SHP77 treated with DMSO at 0.1 percent for 48 hours (cell line): ENCODE data around the gene C19orf12.
A peak's percentile ranks its signal among the peaks of the same experiment; 100 is the strongest.

Source experiments
- DNase-seq: peaks from one replicate; lab custom pipeline; 2025; lab: John Stamatoyannopoulos, UW

The C19orf12 gene

DNA sequence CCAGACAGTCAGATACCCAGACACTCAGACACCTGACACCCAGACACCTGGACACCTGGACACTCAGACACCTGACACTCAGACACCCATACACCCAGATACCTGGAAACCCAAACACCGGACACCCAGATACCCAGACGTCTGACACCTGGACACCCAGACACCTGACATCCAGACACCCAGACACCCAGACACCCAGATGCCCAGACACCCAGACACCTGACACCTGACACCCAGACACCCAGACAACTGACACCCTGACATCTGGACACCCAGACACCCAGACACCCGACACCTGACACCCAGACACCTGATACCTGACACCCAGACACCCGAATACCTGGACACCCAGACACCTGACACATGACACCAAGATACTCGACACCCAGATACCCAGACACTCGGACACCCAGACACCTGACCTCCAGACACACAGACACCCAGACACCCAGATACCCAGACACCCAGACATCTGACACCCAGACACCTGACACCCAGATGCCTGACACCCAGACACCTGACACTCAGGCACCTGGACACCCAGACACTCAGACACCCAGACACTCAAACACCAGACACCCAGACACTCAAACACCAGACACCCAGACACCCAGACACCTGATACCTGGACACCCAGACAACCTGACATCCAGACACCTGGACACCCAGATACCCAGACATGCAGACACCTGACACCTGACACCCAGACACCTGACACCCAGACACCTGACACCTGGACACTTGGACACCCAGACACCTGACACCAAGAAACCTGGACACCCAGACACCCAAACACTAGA lies 19.1 kb downstream of the C19orf12 start:
- no peak for DNase-seq

DNA sequence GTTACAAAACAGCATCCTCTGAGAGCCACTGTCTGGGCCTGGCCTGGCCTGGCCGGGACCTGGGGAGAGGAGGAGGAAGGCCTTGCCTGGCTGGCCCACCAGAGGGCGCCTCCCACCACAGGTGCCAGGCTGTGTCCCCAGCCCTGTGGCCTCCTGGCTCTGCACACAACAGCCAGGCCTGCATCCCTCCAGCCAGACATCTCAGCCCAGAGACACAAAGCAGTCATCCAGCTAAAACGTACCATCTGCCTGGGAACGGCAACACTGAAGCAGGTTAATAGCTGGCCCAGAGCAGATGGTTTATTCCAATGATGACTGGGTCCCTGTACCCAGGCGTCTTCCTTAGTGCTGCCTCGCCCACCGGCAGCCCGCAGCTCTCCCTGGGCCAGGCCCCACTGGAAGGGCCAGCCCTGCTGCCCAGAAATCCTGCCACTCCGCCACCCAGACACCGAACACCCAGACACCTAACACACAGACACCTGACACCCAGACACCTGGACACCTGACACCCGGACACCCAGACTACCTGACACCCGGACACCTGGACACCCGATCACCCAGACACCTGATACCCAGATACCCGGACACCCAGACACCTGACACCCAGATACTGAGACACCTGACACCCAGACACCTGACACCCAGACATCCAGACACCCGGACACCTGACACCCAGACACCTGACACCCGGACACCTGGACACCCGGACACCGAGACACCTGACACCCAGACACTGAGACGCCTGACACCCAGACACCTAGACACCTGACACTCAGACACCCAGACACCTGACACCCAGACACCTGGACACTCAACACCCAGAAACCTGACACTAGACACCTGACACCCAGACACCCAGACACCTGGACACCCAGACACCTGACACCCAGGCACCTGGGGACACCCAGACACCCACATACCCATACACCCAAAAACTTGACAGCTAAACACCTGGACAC lies 20.1 kb downstream of the C19orf12 start:
- DNase-seq = peak; percentile 46

DNA sequence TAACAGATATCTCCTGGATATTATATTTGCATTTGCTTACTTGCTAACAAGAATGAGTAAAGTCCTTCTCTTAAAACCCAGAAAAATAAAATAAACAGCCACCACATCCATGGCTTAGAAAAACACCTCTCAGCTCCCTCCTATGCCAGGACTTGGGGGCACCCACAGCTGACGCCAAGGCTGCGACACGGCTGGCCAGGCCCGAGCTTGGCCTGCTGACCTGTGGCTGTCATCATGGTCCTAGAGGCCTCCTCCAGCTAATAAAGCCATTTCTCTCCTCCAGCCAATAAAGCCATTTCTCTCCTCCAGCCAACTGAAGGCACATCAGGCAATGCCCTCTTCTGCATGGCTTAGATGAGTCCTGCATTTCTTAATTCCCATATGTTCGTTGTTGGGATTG lies 20.9 kb downstream of the C19orf12 start:
- DNase-seq = no peak

DNA sequence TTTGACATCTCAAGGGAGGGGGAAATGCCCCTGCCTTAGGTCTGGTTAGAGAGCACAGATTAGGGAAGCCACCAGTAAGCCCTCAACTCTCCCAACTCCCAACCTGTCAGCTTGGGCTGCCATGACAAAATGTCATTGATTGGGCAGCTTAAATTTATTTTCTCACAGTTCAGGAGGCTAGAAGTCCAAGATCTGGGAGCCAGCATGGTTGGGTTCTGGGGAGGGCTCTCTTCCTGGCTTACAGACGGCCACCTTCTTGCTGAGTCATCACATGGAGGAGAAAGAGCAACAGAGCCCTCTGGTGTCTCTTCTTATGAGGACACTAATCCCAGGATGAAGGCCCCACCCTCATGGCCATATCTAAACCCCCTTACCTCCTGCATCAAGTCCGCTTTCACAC lies 24.2 kb downstream of the C19orf12 start:
- DNase-seq = no peak

DNA sequence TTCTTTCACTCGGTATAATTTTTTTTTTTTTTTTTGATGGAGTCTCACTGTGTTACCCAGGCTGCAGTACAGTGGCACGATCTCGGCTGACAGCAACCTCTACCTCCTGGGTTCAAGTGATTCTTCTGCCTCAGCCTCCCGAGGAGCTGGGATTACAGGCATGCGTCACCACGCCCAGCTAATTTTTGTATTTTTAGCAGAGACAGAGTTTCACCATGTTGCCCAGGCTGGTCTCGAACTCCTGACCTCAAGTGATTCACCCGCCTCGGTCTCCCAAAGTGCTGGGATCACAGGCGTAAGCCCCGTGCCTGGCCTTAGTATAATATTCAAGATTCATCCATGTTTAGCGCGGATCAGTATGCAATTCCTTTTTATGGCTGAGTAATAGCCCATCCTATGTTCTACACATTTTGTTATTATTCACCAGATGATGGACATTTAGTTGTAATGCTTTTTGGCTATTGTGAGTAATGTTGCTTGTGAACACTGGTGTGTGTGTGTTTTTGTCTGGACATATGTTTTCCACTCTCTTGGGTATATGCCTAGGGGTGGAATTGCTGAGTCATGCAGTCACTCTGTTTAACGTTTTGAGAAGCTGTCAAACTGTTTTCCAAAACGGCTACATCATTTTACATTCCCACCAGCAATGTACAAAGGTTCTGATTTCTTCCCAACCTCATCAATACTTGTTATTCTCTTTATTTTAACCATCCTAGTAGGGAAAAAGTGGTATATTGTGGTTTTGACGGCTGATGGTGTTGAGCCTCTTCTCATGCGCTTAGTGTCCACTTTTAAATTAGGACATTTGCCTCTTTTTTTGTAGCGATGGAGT lies 26.9 kb downstream of the C19orf12 start:
- no peak for DNase-seq

DNA sequence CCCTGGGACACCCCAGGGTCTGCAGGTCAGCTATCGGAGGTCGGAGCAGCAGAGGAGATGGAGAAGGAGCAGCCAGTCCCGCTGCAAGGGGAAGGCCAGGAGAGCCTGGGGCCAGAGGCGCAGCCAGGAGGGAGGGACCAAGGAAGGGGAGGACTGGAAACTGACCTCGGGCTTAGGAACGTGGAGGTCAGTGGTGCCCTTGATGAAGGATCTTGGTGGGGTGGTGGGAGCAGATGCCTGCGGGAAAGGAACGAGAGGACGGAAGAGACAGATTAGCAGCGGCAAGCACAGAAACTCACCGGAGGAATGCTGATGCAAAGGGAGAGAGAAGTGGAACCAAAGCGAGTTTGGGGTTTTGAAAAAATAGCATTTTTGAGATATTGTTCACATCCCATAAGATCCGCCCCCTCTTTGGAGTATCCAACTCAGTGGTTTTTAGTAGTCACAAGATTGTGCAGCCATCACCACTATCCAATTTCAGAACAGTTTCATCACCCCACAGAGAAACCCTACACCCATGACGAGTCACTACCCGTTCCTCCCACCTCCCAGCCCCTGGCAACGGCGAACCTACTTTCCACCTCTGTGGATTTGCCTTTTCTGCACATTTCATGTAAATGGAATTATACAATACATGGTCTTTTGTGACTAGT lies 27.7 kb downstream of the C19orf12 start:
- no peak for DNase-seq

DNA sequence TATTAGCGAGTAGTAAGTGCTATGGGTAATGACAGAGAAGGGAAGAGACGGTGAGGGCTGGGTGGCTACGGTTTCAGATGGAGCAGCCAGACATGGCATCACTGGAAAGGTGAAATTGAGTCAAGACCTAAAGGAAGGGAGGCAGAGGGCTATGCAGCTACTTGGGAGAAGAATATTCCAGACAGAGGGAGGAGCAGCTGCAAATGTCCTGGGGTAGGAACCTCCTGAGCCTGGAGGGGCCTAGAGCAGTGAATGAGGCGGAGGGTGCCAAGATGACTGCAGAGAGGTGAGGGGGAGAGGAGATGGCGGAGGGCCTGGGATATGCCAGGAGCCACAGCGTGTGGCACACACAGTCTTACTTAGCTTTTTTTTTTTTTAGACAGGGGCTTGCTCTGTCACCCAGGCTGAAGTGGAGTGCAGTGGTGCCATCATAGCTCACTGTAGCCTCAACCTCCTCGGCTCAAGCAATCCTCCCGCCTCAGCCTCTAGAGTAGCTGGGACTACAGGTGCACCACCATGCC lies 28.7 kb downstream of the C19orf12 start:
- no peak for DNase-seq

DNA sequence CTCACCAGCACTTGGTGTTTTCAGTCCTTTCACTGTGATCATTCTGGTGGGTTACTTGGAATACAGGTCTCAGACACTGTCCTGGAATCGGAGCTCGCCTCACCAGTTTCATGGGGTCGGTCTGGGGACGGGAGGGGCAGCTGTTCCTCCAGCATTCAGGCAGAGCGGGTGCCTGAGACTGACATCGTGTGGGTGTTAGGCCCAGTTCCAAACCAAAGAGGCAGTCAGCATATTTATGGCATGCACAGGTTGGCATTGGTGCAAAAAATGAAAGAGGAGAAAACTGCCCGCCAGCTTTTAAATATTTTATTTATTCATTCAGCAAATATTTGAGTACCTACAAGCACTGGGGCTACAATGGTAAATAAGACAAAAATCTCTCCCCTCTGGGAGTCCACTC lies 29.7 kb downstream of the C19orf12 start:
- no peak for DNase-seq

DNA sequence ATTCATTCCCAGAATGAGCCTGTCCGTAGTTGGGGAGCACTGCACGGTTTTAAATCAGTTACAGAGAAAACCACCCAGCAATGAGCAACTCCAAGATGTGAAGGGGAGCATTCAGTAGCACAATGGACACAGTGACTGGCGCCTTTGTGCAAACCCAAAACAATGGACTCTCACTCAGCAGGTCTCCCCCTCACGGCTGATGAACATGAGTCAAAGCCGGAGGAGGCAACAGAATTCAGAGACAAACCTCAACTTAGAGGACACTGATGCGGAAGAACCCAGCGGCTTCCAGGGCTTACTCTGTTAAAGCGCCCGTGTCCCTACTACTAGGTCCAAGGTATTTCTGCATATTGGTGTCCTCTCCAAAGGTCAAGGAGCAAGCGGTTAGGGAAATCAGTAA lies 32.1 kb downstream of the C19orf12 start:
- DNase-seq = no peak

DNA sequence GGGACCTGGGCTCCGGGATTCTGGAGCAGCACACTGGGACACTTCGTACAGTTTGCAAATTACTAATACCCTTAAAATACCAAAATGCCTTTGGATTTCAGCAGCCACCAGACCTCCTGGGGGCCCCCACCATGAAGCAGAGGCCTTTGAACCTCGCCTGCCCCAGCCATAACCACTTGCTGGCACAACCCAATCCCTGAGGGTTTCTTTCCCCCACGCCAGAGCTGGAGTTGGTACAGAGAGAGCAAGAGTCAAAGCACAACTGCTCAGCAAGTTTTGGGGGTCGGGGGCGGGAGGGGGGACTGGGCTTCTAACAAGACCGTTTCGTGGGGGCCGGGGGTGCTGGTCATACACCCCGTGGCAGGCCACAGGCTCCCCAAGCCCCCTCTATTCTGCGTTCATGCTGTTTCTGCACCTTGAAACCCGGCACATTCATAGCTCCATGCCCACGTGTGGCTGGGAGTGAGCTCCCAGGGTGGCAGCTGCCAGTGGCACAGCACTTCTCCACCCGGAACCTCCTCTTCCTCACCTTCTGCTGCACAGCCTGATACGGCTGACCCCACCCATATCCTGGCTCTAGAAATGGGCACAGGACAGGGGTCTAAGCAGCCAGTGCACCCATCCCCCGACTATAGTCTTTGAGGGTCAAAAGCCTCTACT lies 32.7 kb downstream of the C19orf12 start:
- no peak for DNase-seq

DNA sequence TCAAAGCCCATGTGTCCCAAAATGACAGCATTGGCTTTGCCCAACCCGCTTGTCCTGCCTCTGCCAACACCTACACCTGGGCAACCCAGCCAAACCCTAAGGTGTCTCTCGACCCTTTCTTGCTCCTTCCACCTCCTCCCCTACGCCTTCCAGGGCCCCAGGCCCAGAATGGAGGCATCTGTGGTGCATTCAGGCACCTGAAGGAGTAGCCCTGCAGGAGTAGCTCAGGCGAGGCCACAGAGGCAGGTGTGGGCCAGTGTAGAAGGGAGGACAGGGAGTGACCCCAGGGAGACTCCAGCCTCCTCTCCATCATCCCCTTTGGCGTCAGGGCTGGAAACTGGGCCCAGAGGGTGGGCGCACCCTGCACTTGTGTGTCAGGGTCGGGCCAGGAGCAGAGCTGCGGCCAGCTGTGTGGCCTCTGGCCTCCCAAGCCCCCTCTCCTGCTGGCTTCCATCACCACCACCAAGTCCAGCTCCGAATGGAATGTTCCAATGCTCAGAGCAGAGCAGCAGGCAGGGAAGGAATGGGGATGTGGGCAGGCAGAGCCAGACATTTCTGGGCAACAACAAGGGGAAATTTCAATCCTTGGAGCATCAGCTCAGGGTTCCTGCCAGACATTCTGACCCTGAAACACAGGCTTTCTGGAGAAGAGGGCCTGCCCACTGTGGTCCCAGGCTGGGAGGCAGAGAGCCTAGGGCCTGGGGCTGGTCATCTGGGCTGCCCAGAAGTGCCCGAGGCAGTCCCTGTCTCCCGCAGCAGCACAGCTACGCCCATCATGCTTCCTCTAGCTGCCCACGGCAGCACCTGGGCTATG lies 33.4 kb downstream of the C19orf12 start:
- no peak for DNase-seq

DNA sequence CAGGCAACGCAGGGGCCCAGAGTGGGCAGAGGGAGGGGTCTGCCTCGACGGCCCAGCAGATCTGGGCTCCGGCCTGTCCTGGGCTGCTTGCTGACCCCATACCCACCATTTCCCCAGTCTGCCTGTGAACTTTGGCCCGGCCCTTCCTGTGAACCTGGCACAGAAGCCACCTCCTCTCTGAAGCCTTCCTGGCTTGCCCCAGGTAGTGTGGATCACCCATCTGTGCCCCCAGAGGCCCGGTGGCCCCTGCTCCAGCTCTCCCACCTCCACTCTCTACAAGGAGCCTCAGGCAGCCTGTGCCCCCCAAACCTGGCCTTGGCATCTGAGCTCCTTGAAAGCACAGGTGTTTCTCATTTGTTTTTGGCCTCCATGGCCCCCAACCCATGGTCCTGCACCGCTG lies 34.1 kb downstream of the C19orf12 start:
- DNase-seq = no peak

DNA sequence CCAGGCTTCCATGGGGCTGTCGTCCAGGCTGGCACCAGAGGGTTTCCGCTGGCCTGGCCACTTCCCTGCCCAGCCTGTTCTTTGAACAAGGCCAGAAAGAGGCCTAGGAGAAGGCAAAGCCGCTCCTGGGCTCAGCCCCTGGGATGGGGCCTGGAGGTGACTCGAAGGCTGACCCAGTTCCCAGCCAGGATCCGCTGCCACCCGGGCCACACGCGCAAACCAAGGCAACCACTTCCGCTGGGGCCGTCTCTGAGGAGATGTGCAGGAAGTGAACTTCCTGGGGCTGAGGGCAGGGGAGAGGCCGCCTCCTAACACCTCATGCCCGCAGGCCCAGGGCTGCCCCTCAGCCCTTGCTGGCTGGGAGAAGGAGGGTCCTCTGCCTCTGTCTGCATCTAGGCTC lies 34.6 kb downstream of the C19orf12 start:
- no peak for DNase-seq

DNA sequence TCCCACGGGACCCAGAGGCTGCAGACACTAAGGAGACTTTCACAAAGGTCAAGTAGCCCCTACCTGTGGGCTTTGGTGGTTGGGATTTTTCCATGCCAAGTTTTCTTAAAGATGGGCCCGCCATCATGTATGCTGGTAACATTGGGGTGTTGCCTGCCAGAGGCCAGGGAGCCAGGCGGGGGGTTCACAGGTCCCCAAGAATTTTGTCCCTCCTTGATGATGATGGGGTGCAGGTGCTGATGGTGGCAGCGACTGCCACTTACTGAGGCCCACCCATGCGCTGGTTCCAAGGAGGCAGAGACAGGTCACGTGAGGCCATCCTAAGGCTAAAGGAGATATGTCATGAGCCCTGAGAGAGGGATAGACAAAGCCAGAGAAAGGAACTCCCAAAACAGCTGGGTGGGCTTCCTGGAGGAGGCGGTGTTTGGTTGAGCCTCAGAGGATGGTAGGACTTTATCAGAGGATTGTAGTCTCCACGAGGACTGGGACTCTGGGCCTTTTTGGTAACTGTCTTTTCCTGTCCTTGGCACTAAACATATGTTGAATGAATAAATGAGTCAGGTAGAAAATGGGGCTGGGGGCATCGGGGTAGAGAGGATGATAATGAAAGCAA lies 35.4 kb downstream of the C19orf12 start:
- DNase-seq = no peak

DNA sequence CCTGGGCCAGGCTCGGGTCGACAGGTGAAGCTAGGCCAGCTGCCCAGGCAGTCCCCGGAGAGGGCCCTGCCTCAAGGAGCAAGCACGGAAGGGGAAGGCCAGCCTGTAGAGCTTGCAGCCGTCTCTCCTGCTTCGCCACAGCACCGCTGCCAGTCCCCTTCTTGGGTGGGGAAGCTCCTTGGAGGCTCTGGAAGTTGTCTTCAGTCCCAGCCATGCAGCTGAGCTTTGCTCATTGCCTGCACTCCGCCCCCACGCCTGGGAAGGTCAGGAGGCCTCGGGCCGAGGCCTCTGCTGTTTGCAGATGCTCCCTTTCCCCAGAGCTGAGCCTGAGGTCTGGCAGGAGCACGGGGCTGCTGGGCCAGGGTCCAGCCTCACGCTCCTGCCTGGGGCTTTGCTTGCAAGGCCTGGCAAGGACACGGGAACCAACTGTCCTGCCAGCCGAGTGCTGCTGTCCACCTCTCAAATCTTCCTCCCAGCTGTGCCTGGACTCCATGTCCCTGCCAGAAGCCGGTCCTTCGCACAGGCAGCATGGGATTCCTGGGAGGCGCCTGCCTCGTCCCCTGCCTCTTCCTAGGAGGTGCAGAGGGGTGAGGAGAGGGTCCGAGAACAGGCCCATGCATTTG lies 36.5 kb downstream of the C19orf12 start:
- no peak for DNase-seq

DNA sequence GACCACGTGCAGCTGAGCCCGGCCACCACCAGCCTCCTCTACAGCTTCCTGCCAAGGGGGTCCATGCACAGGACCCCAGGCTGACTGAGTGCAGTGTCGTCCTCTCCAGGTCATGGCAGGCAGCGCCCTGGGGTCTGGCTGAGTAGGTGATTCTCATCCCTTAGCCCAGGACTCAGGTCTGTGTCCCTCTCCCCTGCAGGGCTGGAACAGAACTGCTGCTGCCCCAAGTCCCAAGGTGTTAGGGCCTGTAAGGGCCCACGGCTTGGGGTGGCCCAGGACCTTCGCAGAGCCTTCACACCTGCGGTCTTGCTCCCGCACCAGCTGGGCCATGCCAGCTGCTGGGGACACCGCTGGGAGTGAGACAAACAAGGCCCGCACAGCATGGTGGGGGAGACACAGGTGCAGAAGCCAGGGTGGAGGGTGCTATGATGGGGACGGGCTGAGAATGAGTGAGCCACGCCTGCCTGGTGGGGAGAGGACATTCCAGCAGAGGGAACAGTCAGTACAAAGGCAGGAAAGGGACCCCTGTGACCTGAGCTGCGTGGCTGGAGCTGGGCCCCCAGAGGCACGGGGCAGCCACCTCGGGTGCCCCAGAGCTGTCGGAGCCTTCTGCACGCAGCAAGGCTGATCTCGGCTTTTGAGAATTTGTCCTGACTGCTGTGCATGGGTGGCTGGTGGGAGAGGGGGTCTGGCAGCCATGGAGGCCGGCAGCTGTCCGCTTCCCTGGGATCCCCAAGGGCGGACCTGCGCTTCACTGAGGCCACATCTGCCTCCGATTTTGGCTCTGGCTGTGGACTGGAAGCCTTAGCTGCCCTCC lies 37.9 kb downstream of the C19orf12 start:
- no peak for DNase-seq

DNA sequence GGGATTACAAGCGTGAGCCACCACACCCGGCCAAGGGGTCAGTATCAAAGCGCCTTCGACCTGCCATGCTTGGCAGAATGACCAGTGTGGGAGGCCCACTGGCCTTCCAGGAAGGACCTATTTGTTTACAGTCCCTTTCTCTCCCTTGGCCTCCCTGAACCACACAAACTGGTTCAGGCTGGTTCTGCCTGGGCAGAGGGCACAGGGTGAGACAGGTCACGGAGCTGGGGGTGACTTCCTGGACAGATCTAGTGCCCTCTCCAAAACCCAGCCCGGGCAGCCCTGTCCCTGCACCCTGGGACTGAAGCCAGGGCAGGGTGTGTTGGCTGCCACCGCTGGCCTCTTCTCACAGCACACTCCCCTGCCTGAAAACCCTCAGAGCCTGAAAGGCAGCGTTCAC lies 38.5 kb downstream of the C19orf12 start:
- no peak for DNase-seq

DNA sequence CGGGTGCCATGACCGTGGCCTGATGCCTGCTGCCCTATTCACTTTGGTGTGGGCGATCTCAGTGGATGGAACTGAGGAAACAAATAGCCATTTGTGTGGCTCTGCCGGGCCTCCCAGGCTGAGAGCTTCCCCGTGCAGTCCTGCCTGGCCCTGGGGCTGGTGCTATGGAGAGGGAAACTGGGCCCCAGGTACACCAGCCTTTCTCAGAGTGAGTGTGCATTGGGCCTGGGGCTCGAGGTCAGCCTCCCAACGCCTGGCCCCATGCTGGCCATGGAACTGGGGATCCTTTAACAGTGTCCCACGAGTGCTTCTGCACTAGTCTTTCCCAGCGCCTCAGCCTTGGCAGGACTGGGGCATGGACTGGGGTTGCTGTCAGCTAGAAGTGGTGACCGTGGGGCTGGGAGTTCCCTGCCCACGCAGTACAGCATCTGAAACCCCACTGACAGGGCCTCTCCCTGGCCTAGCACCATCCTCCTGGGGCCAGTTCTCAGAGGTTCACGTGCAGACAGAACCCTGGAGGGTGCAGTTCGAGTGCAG lies 39.3 kb downstream of the C19orf12 start:
- DNase-seq = no peak
